SH-SY5Y (cell line): ENCODE results near the gene OASL.

ENCODE experiments used
- GATA2 ChIP-seq: IDR thresholded peaks from 2 replicates; pipeline ENCODE4 v1.6.1; 2011; ENCODE audit warnings: mild to moderate bottlenecking, low read depth, low read length
- GATA3 ChIP-seq: IDR thresholded peaks from 2 replicates; pipeline ENCODE4 v1.6.1; 2011; ENCODE audit warnings: low read depth, mild to moderate bottlenecking, low read length, moderate library complexity

GRCh38 chr12:120988234-120988633 is 50.8 kb downstream of the OASL start:
- TF ChIP-seq GATA2 (no peak), GATA3 (no peak)
